Medulla oblongata (tissue), 1 donor: Measurements from ENCODE around the gene KCNJ9.

Experiments used
- DNase-seq: peaks from one replicate; pipeline ENCODE4 v3.0.0-alpha.2; 2015; ENCODE audit errors: extremely low spot score

KCNJ9 gene

GRCh38 chr1:160087118-160087662, 5.9 kb downstream of the KCNJ9 start:
- DNase-seq, result no peak

- no peak for DNase-seq
Measured at GRCh38 chr1:160089883-160090282, 8.5 kb downstream of the KCNJ9 start.

GRCh38 chr1:160090760-160091159, 9.4 kb downstream of the KCNJ9 start:
- DNase-seq, result no peak

GRCh38 chr1:160091666-160092223, 10.4 kb downstream of the KCNJ9 start:
- no peak for DNase-seq

GRCh38 chr1:160092366-160093068, 11.2 kb downstream of the KCNJ9 start:
- no peak for DNase-seq

GRCh38 chr1:160093069-160093395, 11.7 kb downstream of the KCNJ9 start:
- no peak for DNase-seq

- no peak for DNase-seq
Measured at GRCh38 chr1:160093624-160094290, 12.4 kb downstream of the KCNJ9 start.

GRCh38 chr1:160094291-160094625, 12.9 kb downstream of the KCNJ9 start:
- no peak for DNase-seq

- DNase-seq, result no peak
Measured at GRCh38 chr1:160094806-160095205, 13.5 kb downstream of the KCNJ9 start.

GRCh38 chr1:160095382-160096105, 14.2 kb downstream of the KCNJ9 start:
- DNase-seq, result peak; percentile 93

GRCh38 chr1:160096274-160097116, 15.2 kb downstream of the KCNJ9 start:
- DNase-seq, result peak; percentile 43

- DNase-seq, result peak; percentile 41
Measured at GRCh38 chr1:160097151-160097910, 16.0 kb downstream of the KCNJ9 start.

GRCh38 chr1:160097911-160098851, 16.8 kb downstream of the KCNJ9 start, which contains the start of gene IGSF8:
Gene IGSF8 (minus strand): TSS chr1:160098619. CDS start chr1:160098472, 147 bp downstream.
- DNase-seq, result peak; percentile 84

- DNase-seq, result peak; percentile 97
Measured at GRCh38 chr1:160098852-160099561, 17.7 kb downstream of the KCNJ9 start.

- no peak for DNase-seq
Measured at GRCh38 chr1:160099716-160100375, 18.5 kb downstream of the KCNJ9 start.

GRCh38 chr1:160101037-160101716, 19.8 kb downstream of the KCNJ9 start:
- DNase-seq, result peak; percentile 97

GRCh38 chr1:160101717-160102522, 20.6 kb downstream of the KCNJ9 start:
- DNase-seq, result peak; percentile 49
